NCI-H526 treated with DMSO at 0.1 percent for 48 hours (cell line): ENCODE results near the gene C1orf174.

Experiments used
- DNase-seq: peaks from one replicate; lab custom pipeline; 2025; lab: John Stamatoyannopoulos, UW

C1orf174 gene

DNA sequence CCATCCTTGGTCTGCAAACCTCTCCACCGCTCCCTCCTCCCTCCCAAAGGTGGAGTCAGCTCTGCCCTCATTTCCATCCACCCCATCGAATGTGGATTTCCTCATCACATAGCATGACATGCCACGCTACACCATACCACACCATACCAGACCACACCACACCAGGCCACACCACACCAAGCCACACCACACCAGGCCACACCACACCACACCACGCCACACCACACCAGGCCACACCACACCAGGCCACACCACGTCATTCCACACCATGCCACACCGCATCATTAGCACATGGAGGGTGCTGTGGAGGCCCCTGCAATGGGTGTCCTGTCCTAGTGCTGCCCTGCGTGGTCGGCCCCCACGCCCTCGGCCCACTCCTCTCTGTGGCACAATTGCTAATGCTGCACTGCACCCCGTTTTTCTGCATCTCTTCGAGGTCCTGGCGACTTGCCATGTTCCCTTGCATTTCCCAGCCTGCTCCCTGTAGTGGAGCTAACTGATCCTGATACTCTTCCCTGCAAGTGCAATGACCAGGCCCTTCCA, 31.5 kb downstream of the C1orf174 start:
- no peak for DNase-seq

DNA sequence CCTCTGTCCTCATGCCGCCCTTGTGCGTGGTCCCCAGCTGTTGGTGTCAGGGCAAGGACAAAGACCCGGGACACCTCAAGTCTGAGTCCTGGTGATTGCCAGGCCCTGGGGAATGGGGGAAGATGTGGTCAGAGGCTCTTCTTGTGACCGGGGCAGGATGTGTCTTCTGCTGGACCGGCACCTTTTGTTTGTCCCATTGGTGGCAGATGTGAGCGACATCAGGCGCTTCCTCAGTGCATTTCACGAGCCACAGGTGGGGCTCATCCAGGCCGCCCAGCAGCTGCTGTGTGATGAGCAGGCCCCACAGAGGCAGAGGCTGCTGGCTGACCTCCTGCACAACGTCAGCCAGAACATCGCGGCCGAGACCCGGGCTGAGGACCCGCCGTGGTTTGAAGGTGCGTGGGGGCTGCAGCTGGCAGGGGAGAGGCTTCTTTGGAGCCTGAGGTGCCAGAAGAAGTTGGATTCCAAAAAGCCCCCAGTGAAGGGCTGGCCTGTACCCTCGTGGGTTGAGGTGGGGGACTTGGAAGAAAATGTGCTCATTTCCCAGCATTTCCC, 34.4 kb downstream of the C1orf174 start:
- DNase-seq = no peak

DNA sequence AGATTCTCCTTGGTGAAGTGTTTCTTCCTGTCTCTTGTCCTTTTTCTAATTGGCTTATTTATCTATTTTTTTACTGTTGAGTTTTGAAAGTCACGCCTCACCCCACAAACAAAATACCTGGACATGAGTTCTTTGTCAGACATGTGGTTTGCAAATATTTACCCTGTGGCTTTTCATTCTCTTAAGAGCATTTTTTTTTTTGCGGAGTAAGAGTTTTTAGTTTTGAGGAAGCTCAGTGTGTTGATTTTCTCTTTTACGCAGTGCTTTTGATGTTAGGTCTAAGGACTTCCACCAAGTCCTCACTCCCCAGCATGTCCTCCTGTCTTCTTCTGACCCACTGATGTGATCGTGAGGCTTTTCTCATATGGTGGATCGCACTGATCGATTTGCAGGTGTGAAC, 35.2 kb downstream of the C1orf174 start:
- DNase-seq = no peak

DNA sequence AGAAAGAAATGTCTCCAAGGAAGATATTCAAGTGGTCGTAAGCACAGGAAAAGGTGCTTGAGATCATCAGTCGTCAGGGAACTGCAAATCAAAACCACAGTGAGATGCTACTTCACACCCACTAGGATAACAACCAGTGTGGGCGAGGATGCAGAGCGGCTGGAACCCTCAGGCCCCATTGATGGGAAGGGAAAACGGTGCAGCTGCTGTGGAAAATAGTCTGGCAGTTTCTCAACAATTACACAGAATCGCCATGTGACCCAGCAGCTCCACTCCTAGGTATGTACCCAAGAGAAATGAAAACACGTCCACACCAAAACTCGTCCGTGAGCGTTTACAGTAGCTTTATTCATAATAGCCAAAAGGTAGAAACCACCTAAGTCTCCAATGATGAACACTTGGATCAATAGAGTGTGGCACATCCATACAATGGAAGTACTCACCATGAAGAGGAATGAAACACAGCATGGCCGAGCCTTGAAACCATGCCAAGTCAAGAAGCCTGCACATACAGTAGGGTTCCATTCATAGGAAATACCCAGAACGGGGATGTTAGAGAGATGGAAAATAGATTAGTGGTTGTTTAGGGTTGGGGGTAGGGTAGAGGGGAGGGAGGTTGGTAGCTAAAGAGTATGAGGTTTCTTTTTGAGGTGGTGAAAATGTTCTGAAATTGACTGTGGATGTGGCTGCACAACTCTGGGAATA, 36.7 kb downstream of the C1orf174 start:
- no peak for DNase-seq

DNA sequence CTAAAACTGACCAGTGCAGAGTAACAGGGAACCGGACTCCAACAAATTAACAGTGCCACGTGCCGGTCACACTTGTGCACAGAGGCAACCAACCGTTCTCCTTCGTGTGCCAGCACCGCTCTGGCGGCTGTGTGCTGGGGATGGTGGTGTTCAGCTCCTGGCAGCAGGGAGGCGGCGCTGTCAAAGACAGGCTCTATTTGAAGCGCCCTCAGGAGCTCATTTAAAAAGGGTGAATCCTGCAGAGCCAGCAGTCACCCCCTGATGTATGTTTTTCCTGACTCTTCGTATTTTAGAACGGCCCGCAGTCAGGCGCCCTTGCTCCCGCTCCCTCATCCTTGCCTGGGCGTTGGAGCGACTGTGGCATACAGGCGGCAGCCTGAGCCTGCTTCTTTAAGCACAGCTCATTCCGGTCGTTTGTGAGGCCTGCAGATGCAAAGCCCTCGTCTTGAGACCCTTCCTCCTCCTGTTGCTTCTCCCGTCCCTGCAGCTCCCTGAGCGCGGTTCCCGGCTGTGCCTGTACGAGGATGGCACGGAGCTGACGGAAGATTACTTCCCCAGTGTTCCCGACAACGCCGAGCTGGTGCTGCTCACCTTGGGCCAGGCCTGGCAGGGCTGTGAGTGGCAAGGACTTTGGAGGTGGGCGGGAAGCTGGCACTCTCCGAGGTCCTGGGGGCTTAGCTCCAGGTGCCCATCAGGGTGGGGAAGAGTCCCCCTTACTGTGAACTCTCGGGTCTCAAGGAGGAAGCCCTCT, 41.7 kb downstream of the C1orf174 start:
- DNase-seq = peak; percentile 3

DNA sequence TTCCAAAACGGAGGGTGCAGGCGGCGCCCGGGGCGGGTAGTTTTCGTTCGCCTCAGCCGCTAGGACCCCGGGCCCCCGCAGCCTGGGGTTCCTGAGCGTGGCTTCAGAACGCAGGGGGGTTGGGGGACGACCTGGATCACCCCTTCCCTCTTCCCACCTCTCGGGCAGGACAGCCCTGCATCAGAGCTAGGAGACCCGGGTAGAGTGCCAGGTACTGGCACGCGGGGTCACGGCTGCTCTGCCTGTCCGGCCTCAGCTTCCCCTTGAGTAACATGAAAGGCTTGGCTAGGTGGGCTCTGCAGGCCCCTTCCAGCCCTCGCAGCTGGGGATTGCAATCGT, 42.3 kb downstream of the C1orf174 start:
- no peak for DNase-seq

DNA sequence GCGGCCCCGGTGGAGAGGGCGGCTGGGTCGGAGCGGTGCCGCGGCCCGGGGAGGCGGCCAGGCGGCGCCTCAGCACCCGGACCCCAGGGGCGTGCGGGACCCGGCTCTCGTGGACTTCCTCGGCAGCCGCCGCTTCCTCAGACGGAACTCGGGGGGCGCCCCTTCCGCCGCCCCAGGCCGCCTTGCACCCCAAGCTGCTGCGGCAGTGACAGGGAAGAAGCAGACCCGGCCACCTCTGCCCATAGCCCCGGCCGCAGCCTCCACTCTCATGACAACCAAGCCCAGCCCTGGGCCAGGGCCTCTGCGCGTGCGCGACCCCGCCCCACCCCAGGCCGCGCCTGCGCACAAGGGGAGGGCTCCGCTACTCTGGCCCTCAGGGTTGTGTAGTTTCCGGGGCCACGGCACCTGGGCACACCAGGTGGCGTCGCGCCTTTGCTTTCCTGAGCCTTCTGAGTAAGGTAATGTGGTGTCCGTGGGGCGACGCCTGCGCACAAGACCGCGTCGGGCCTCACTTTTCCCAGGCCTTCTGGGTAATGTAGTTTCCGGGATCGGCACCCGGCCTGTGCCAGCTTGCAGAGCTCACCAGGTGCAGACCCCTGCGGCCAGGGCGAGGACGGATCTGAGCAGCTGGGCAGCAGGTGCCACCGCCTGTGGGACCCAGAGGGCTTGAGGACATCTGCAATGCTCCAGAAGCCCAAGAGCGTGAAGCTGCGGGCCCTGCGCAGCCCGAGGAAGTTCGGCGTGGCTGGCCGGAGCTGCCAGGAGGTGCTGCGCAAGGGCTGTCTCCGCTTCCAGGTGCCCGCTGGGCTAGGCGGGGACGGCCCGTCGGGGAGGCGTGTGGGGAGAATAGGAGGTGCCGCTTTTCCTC, 42.9 kb downstream of the C1orf174 start, which contains the start of the genes CEP104 and DFFB:
Gene CEP104 (minus strand): TSS at position 289 of the 868 bp plus-strand sequence. CDS start 4,804 bp downstream, outside the sequence.
Gene DFFB (plus strand): TSS at position 554 of the 868 bp plus-strand sequence. CDS start 128 bp downstream, at position 682.
- peak; percentile 97 for DNase-seq

DNA sequence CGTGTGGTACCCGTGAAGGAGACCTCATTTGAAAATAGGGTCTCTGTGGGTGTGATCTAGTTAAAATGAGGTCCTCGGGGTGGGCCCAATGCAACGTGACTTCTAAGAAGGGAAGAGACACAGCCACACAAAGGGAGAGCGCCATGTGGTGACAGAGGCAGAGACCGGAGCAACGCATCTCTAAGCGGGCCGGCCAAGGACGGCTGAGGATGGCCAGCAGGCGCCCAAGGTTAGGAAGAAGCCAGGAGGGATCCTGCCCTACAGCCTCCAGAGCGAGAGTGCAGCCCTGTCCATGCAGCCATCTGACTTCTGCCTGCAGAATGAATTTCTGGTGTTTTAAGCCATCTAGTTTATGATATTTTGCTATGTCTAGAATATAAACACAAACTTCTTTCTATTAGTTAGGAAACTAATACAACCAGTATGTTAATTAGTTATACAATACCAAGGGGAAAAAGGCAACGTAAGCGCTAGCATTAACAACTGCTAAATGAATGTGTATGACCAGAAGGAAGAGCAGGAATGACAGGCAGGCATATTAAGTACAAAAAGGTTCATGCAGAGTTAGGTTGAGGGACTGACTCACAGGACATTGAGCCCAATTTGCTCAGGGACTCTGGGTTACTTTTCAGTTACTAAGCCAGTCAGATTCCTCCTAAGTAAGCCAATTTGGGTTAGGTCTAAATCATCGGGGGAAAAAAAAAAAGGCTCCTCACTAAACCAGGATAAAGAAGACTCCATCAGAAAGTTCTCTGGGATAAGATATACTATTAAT, 47.2 kb downstream of the C1orf174 start:
- no peak for DNase-seq

DNA sequence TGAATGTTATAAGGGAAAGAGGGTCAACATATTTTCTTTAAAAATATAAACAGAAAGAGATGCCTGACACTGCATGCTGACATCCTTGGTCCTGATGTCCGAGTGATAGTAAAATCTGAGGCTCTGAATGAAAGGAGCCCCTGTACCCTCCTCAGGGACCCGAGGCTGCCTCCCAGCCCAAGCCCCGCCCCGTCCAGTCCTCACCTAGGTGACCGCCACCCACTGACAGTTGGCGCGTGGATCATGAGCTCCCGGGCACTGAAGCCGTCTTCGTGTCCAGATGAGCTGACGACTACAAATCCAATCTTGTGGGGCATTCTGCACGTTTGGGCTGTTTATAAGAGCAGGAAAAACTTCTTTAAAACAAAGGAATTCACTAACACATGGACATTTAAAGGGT, 48.0 kb downstream of the C1orf174 start:
- no peak for DNase-seq

DNA sequence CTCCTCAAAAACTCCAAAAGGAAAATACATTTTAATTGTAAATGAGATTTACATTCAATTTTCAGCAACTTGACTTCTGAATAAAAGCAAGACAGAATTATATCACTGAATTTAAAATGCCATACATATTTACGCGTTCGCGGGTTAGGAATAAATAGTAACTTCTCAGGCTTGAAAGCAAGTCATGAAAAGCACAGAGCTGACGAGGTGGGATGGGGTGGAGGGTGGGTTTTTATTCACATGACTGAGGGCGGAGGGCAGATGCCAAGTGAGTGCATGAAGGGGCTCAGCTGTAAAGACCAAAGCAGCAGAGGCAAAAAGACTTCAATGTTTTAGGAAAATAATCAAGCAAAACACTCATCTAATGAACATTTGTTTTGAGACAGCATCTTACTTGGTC, 48.8 kb downstream of the C1orf174 start:
- no peak for DNase-seq

DNA sequence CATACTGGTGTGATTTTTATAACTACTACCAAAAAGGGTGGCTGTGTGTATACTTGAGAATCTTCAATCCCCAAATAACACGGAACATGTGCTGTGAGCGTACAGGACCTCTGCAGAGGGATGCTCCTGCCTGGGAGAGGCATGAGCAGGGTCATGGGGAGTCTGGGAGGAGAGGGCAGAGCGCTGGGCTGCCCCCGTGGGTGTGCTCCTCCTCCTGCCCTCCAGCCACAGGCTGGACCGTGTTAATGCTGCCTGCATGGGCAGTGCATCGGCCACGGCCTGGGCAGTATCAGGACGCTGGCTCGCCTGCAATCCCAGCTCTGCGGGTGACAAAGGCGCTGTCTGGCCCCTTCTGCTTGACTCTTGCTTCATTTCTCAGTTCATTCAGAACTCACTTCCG, 49.2 kb downstream of the C1orf174 start:
- no peak for DNase-seq

DNA sequence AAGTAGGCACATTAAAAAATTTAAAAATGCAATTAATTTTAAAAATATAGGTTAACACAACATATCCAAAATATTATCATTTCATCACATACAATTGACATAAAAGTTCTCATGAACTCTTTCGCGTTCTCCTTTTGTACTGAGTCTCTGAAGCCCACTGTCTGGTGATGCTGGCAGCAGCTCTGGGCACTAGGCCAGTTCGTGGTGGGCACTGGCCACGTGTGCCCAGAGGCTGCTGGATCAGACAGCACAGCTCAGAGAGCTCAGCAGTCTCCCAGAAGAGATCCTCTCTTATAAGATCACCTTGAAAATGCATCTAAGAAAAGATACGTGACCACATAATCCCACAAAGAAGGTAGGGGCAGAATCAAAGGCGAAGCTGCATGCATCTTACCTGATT, 53.0 kb downstream of the C1orf174 start:
- no peak for DNase-seq

DNA sequence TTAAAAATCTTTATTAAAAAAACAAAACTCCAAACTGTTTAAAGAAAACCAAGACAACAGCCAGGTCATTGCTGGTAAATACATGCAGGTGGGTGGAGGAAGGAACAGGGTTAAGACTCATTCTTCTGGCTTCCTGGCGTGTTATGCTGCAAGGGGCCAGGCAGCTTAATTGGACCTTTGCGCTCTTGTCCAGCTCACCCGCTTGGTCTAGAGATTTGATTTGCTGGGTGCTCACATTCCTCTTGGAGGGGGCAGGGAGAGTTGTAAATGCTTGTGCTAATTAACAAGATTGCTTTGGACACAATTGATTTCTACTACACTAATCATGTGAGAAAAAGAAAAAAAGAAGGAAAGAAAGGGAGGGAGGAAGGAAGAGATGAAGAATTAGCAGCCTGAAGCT, 53.5 kb downstream of the C1orf174 start:
- no peak for DNase-seq

DNA sequence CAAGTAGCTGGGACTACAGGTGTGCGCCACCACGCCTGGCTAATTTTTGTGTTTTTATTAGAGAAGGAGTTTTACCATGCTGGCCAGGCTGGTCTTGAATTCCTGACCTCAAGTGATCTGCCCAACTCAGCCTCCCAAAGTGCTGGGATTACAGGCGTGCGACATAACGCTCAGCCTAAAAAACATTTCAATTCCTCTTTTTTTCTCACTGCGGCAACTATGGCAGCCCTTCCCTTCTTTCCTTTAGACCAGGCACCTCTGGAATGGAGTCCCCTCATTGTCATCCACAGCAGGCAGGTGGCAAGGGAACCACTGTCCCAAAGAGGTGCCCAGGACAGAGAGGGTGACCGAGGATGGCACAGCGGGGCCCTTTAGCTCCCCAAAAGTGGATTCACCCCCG, 57.2 kb downstream of the C1orf174 start:
- no peak for DNase-seq

DNA sequence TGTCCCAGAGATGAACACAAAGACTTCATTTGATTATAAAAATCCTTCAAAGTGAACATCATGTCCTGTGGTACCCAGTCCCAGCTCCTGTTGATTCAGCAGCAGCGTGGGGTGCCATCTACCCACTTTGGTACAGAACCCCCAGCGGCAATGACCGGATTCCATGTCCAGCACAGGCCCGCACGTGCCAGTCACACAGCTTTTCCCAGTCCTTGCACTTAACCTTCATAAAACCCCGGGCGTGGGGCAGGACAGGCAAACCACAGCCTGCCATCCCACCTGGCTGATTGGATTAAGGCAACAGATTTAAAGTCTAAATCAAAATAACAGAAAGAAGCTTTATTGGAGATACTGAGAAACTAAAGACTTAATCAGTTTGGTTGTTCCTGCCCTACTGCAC, 58.6 kb downstream of the C1orf174 start:
- no peak for DNase-seq
